ENCODE data around the gene SLC30A10. TPM values are rescaled to one million over a fixed set of nuclear protein-coding genes. Genes with fewer than 3 reads are reported as not detected.

The SLC30A10 gene
- total RNA-seq, 1 donor from 2014 or later = not detected

- TF ChIP-seq, protein P1, sequence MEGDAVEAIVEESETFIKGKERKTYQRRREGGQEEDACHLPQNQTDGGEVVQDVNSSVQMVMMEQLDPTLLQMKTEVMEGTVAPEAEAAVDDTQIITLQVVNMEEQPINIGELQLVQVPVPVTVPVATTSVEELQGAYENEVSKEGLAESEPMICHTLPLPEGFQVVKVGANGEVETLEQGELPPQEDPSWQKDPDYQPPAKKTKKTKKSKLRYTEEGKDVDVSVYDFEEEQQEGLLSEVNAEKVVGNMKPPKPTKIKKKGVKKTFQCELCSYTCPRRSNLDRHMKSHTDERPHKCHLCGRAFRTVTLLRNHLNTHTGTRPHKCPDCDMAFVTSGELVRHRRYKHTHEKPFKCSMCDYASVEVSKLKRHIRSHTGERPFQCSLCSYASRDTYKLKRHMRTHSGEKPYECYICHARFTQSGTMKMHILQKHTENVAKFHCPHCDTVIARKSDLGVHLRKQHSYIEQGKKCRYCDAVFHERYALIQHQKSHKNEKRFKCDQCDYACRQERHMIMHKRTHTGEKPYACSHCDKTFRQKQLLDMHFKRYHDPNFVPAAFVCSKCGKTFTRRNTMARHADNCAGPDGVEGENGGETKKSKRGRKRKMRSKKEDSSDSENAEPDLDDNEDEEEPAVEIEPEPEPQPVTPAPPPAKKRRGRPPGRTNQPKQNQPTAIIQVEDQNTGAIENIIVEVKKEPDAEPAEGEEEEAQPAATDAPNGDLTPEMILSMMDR (IDR thresholded peaks at IDR 0.05) = no peak
- no peaks in the 10 kb centered on the region for H3K27me3 ChIP-seq
- H3K27ac ChIP-seq = no peak overlapping the region
- no peaks in the 10 kb centered on the region for H3K9me3 ChIP-seq
- H3K4me1 ChIP-seq = no peaks in the 10 kb centered on the region
- no peak overlapping the region for H3K4me3 ChIP-seq
- intact Hi-C loops (cut with DNase I) = no loop called here
- DNase-seq (no peak), ATAC-seq (no peak)
- H3K36me3 ChIP-seq = no peaks in the 10 kb centered on the region
Measured at GRCh38 chr1:219913005-219913770, 15.2 kb downstream of the SLC30A10 start.

DNA sequence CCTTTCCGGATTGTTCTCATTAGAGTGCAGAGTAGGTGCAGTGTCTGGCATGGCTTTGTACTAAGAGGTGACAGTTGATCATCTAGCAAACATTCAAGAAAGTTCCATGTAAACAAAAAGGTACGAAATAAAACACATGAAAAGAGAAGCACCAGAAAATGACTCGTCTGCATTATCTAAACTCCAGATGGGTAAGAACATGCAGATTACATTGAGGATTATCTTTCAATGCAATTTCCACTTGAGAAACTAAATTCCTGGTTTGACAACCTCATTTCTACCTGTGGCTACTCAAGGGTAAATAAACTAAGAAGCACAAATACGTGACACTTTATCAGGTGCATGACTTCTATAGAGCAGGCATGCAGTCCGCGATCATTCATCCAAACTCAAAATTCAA lies 17.6 kb downstream of the SLC30A10 start:
- H3K27me3 ChIP-seq = no peaks in the 10 kb centered on the region
- no peak for DNase-seq
- H3K4me3 ChIP-seq = no peak overlapping the region
- intact Hi-C loops (cut with DNase I) = no loop called here
- ATAC-seq = no peak
- no peaks in the 10 kb centered on the region for H3K9me3 ChIP-seq
- no peak overlapping the region for H3K27ac ChIP-seq
- H3K36me3 ChIP-seq = no peaks in the 10 kb centered on the region
- TF ChIP-seq, protein P1 (IDR thresholded peaks at IDR 0.05) = no peak
- no peaks in the 10 kb centered on the region for H3K4me1 ChIP-seq

- H3K27me3 ChIP-seq = no peaks in the 10 kb centered on the region
- no peak for DNase-seq
- no peak for ATAC-seq
- H3K27ac ChIP-seq = no peak overlapping the region
- no peak overlapping the region for H3K4me3 ChIP-seq
- no peaks in the 10 kb centered on the region for H3K9me3 ChIP-seq
- no peaks in the 10 kb centered on the region for H3K36me3 ChIP-seq
- intact Hi-C loops (cut with DNase I) = no loop called here
- H3K4me1 ChIP-seq = no peaks in the 10 kb centered on the region
- TF ChIP-seq, protein P1 (IDR thresholded peaks at IDR 0.05) = no peak
Measured at GRCh38 chr1:219909476-219909875, 18.9 kb downstream of the SLC30A10 start.

DNA sequence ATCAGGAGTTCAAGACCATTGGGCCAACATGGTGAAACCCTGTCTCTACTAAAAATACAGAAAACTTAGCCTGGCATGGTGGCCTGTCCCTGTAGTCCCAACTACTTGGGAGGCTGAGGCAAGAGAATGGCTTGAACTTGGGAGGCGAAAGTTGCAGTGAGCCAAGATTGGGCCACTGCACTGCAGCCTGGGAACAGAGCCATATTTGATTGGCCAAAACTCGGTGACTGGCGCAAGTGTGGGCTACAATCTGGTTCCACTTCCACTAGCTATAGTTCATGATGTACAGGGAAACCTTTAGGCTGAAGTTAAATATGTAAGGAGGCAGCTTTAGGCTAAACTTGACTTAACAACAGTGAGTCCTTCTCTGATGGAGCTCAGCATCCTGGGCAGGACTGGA lies 20.2 kb downstream of the SLC30A10 start:
- no peaks in the 10 kb centered on the region for H3K4me1 ChIP-seq
- intact Hi-C loops (cut with DNase I) = no loop called here
- no peaks in the 10 kb centered on the region for H3K36me3 ChIP-seq
- TF ChIP-seq, protein P1 (IDR thresholded peaks at IDR 0.05) = no peak
- no peak for DNase-seq
- H3K4me3 ChIP-seq = no peak overlapping the region
- no peak overlapping the region for H3K27ac ChIP-seq
- no peak for ATAC-seq
- H3K9me3 ChIP-seq = no peaks in the 10 kb centered on the region
- no peaks in the 10 kb centered on the region for H3K27me3 ChIP-seq

DNA sequence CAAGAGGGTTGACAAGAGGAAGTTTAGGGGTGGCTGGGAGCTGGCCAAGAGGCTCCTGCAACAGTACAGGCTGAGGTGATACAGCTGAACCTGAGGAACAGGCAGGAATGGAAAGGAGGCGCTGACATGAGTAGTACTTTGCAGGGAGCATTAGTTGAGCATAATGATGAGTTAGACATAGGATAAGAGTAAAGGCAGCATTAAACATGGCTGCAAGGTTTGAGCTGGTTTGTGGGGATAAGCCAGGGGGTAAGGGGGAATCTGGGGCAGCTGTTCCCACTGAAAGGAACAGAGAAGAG lies 20.6 kb downstream of the SLC30A10 start:
- DNase-seq (no peak), ATAC-seq (peak; percentile 52)
- intact Hi-C loops (cut with DNase I) = no loop called here
- H3K9me3 ChIP-seq = no peaks in the 10 kb centered on the region
- no peaks in the 10 kb centered on the region for H3K4me1 ChIP-seq
- no peak overlapping the region for H3K27ac ChIP-seq
- TF ChIP-seq, protein P1 (IDR thresholded peaks at IDR 0.05) = no peak
- no peaks in the 10 kb centered on the region for H3K27me3 ChIP-seq
- H3K4me3 ChIP-seq = no peak overlapping the region
- no peaks in the 10 kb centered on the region for H3K36me3 ChIP-seq
